Stimulated activated CD8-positive, alpha-beta memory T cell treated with anti-CD3 and anti-CD28 coated beads, Interleukin-7, amount 100 ng/mL, for 48 hours (primary cell): Measurements from ENCODE around the gene ZSWIM6.
"Not testable (repeated sequence)": the region's sequence is repeated elsewhere in the genome, so short reads cannot be mapped to it uniquely, and the experiment has no call there.

ENCODE experiments used
- DNase-seq, 2 donors: peaks; one replicate each; pipeline ENCODE4 v3.0.0-alpha.2; 2020; ENCODE audit warnings: low read depth in 1 of 2; ENCODE audit errors: extremely low read depth in 1 of 2

ZSWIM6 gene

DNA sequence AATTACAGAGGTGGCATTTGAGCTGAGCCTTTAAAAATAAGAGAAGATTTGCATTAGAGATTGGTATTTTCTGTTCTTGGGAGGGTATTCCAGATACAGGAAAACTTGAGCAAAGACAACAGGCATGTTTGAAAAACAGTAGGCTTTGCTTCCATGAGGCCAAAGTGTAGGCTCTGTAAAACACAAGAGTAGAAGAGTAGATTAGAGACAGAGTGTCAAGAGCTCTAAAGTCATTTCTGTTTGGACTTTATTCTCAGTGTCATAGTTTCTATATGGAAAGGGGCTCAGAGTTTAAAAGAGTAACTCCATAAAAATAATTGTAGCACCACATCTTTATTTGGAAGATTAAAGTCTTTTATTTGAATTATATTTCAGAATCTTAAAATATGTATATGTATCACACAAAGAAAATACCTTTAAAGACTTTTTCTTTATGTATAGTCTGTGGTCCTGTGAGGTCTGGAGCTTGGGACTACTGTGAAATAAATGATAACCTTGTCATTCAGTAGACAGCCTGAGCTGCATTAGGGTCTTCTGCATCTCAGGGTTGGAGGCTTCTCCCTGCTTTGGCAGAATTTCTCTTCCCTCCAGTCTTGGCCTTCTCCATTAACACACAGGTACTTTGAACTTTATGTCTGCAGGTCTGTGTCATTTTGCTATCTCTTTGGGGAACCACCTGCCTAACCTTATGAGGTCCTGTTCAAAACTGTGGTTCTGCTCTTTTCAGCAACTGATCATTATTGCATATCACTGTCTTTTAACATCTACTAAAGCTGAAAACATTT is 73.6 kb downstream of the ZSWIM6 start:
- no peak for DNase-seq

DNA sequence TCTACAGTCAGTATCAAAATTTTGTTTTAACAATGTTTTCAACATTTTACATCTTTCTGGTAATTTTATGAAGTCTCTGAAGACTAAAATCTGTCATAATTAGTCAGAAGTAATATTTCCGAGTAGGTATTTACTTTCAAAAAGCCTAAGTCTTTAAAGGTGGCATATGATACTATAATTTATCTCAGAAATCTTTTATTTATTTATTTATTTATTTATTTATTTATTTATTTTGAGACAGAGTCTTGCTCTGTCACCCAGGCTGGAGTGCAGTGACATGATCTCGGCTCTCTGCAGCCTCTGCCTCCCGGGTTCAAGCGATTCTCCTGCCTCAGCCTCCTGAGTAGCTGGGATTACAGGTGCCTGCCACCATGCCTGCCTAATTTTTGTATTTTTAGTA is 74.4 kb downstream of the ZSWIM6 start:
- not testable (repeated sequence) for DNase-seq

DNA sequence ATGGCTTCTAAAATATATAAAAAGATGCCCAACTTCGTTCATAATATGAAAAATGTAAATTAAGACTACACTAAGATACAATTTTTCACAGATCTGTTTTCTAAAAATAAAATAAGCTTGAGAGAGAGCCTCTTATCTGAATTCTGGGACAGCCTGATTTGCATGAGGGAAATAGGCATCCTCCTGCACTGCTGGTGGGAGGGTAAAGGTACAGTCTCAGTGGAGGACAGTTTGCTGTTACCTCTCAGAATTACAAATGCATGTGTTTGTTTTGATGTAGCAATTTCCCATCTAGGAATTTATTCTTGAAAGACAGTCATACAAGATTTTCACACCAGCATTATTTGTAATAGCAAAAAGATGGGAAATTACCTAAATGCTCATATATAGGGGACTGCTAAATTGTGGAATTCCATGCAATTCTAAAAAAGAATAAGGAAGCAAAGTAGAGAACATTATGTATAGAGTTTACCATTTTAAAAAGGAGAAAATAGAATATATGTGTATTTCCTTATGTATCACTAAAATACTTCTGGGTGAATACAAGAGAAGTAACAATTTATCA is 75.7 kb downstream of the ZSWIM6 start:
- DNase-seq = no peak

DNA sequence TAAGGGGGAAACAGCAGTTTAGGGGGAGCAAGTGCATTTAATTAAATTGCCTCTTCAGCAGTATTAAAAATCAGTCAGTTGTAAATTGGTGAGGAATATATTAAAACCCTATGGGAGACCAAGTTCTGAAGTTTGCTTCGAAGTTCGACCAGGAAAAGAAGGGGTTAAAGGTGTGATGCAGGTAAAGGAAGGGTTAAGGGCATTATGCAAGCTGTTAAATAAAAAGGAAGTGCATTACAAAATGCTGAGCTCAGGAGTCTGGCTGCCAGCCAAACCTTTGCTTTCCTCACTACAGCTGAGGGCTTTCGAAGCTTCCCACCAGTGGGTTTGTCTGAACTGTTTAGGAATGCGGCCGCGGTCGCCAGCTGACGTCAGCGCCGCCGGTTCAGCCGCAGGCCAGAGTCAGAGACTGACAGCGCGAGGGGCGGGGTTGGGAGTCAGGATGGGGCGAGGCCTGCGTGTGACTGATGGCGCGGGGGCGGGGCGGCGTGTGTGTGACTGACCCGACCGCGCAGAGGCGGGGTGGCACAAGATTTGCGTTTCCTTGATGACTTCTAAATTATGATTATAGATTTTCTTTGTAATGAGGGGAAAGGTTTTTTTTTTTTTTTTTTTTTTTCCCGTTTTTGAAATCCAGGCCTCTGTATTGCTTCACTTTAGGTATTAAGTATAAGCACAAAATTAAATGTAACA is 76.6 kb downstream of the ZSWIM6 start:
- DNase-seq = peak; percentile 98

- no peak for DNase-seq
These were observed 77.5 kb downstream of the ZSWIM6 start for GRCh38 chr5:61409568-61409967.

- DNase-seq = no peak
These were observed 78.8 kb downstream of the ZSWIM6 start for GRCh38 chr5:61410811-61411210.

GRCh38 chr5:61412361-61412760 is 80.3 kb downstream of the ZSWIM6 start:
- DNase-seq = no peak

DNA sequence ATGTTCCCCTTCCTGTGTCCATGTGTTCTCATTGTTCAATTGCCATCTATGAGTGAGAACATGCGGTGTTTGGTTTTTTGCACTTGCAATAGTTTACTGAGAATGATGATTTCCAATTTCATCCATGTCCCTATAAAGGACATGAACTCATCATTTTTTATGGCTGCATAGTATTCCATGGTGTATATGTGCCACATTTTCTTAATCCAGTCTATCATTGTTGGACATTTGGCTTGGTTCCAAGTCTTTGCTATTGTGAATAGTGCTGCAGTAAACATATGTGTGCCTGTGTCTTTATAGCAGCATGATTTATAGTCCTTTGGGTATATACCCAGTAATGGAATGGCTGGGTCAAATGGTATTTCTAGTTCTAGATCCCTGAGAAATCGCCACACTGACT is 81.1 kb downstream of the ZSWIM6 start:
- DNase-seq = not testable (repeated sequence)

DNA sequence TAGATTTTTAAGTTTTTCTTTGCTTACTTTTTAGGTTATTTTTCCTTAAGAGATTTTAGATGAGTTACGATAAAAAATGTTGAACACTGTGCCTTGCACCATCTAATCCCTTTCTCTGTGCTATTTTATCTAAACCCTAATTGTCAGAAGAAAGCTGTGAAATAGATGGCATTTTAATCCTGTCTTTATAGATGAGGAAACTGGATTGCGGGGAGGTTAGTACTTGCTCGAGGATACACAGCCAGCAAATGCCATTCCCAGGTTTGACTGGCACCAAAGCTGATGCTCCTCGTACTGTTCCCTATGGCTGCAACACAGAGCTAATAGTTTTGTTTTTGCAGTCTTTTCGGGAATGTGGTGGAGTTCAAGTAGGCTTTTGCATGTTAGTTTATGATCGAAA is 82.7 kb downstream of the ZSWIM6 start:
- DNase-seq = no peak

DNA sequence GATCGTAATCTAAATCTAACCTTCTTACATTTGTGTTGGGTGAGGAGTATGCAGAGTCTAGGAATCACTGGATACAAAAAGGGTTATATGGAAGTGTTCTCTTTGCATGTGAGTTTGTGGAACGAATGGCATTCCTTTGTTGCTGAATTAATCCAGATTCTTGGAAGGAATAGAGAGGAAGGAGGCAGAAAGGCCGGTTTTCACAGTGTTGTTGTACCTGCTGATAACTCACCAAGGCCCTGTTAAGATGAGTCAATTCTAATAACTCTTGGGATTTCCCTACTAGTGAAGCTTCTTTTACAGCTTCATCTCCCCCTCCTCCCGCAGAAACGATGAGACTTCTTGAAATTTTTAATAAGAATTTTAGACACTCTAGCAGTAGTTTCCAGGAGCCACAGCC is 84.0 kb downstream of the ZSWIM6 start:
- no peak for DNase-seq

- no peak for DNase-seq
These were observed 84.4 kb downstream of the ZSWIM6 start for GRCh38 chr5:61416420-61416819.

GRCh38 chr5:61417340-61417739 is 85.3 kb downstream of the ZSWIM6 start:
- DNase-seq = no peak

DNA sequence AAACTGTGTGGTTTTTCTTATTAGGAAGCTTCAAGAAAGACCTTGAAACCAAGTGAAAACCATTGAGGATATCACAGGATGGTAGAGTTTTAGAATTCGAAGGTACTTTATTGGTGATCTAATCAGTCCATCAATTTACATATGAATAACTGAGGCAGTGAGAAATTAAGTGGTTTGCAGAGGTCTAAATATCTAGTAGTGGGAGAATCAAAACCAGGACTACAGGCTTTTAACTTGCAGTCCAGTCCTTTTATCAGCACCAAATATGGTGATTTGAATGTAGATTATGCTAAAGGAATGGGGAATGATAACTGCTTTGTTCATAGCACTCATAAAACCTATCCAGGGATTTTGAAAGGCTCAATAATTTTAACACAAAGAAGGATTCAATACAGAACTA is 85.8 kb downstream of the ZSWIM6 start:
- DNase-seq = no peak

GRCh38 chr5:61419106-61419505 is 87.0 kb downstream of the ZSWIM6 start:
- DNase-seq = no peak

DNA sequence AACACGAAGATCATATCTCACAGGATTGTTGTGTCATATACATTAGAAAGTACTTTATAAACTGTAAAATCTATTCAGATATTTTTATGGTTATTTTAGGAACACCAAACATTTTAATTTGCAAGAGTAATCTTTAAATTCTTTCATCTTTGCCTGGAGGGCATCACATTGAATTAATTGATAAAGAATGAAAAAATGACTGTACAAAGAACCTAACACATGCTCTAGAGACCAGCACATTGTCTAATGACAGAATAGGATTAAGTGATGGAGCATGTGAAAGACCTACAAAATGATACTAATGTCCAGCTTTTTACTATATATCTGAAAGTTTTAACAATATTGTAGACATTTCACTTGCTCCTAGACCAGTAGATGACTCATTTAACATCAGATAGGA is 88.0 kb downstream of the ZSWIM6 start:
- DNase-seq = no peak

- not testable (repeated sequence) for DNase-seq
These were observed 89.2 kb downstream of the ZSWIM6 start for GRCh38 chr5:61421262-61421661.

- no peak for DNase-seq
These were observed 91.6 kb downstream of the ZSWIM6 start for GRCh38 chr5:61423487-61424145.

DNA sequence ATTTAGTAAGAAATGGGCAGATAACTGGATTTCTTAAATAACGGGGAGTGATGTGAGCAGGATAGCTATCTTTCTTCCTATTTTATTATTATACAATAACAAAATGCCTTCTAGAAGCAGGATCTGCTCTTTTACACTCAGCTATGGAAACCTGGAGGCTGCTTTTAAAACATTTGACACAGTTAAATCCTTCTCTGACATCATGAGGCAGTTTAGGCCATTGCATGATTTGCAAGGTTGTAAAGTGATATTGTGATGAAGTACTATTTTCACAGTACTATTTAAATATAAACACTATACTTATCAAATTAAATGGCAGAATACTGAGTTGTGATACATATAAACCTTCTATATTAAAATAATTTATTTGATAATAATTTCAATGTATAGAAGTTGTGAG is 93.9 kb downstream of the ZSWIM6 start:
- no peak for DNase-seq

DNA sequence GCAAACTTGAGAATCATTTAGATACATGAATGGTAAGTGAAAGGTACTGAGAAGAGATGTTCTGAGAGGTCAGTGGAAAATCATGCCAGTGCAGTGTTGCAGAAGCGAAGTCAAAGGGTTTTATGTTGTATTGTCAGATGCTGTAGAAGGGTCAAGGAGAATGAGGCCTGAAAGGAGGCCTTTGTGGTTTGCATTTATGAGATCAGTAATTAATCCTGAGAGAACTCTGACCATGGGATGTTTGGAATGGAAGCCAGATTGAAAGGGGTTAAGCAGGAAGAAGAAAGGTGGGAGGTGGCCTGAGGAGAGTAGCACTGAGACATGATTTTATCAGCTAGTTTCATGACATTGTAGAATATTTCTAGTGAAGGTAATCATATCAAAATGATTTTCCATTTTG is 97.8 kb downstream of the ZSWIM6 start:
- DNase-seq = no peak

DNA sequence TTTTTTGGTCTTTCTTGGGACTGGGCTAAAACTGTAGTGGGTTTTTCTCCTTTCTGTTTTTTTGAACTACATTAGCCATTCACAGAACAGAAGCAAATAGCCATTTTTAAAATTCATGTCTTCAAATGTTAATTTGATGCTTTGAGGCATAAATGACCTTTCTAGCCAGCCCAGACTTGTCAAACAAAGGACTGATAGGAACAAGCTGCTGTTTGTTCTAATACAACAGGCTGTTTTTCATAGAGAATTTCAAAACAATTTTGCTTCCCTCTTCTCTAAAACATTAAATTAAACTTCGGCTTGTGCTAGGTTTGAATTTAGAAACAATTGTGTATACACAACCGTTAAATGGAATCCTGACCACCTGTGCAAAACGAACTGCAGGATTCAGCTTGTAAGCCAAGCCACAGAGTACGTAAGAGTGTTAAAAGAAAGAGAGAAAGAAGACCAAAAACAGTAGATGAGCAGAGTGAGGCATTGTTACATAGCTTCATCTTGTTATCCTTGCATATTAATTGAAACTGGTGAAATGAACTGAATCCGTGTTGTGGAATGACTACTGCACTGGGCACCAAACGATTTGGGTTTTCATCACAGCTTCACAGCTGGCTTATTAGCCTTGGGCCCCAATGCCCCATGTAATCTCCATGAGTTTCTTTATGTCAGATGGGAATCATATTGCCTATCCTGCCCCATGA is 100.0 kb downstream of the ZSWIM6 start:
- no peak for DNase-seq

DNA sequence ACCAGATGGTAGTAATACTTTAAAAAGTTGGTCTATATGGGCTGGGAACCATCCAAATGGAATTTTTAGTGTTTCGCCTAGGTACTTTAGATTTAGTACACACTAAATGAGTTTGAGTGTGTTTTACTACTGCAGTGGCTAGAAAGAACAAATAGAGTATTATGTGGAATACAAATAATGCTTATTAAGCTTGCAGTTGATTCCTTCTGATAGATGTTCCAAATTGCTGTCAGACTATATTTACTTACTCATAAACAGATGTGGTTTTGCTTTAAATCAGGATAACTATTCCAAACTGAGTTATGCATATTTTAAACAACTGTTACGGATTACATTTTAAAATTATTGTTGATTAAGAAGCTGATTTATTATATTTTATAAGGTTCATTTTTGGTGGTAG is 103.3 kb downstream of the ZSWIM6 start:
- no peak for DNase-seq
